Measurements from ENCODE around the gene GPR148. TPM values are rescaled to one million over a fixed set of nuclear protein-coding genes. Genes with fewer than 3 reads are reported as not detected.
"Not testable (repeated sequence)": the region's sequence is repeated elsewhere in the genome, so short reads cannot be mapped to it uniquely, and the experiment has no call there.

GPR148 gene
- total and polyA plus RNA-seq, 2 experiments from 2014 or later = not detected

DNA sequence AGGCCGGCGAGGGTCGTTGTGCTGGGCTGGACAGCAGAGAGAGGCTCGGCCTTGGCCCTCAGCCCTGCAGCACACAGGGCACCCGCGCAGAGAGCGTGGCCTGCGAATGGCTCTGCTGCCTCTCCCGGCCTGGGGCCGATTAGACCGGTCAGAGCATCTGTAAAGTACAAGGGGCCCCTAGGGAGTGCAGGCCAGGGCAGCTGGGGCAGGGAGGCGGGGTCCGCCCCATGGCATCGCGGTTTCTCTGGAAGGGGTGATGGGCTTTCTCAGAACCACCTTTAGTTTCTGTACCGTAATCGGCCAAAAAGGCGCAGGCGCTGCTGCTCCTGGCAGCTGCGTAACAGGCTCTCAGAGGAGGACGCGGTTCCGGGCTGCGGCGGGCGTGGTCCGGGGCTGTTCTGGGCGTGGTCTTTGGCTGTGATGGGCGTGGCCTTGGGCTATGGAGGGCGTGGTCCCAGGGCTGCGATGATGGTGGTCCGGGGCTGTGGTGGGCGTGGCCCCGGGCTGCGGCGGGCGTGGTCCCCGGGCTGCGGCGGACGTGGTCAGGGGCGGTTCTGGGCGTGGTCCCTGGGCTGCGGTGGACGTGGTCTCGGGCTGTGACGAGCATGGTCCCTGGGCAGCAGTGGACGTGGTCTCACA is 1.5 kb upstream of the GPR148 start:
- WGBS, 2 experiments (ENCODE audit: low coverage in 1 of 2, low lambda C conversion rate in 2 of 2, missing lambda C conversion rate in 2 of 2) = 3 to 4% methylated on average over 37 to 42 of the region's 48 CpGs
- in situ Hi-C loops (cut with MboI) = no loop called here
- H3K27ac ChIP-seq = no peak overlapping the region
- peak; percentile 87 for DNase-seq
- H3K9me2 ChIP-seq (ENCODE audit: insufficient read depth) = peaks cover 3% of the 10 kb centered on the region; the same call in 1 of the 2 replicates
- peak overlapping the region; percentile 93 for H2AFZ ChIP-seq
- H3F3A ChIP-seq (ENCODE audit: insufficient read depth) = no peaks in the 10 kb centered on the region
- TF ChIP-seq EZH2 (IDR thresholded peaks at IDR 0.05; ENCODE audit: insufficient read depth, poor library complexity, severe bottlenecking) (no peak), EZH2phosphoT487 (IDR thresholded peaks at IDR 0.05; ENCODE audit: insufficient read depth, low read depth) (no peak)
- peak overlapping the region; percentile 93 for H3K4me2 ChIP-seq (ENCODE audit: unreplicated experiment)
- peak overlapping the region; percentile 70 for H3K4me3 ChIP-seq
- no peaks in the 10 kb centered on the region; the same call in 1 of the 2 replicates for H3K27me3 ChIP-seq (replicated peaks; ENCODE audit: insufficient read depth)
- no peaks in the 10 kb centered on the region for H4K20me1 ChIP-seq (ENCODE audit: insufficient read depth)
- no peaks in the 10 kb centered on the region for H3K36me3 ChIP-seq (ENCODE audit: low read depth)
- peaks cover 8% of the 10 kb centered on the region; the same call in 1 of the 2 replicates for H3K4me1 ChIP-seq (ENCODE audit: insufficient read depth)
- peak overlapping the region; percentile 60 for H3K9ac ChIP-seq
- no peaks in the 10 kb centered on the region for H3K9me3 ChIP-seq (ENCODE audit: low read depth)
- no peaks in the 10 kb centered on the region for H3K79me2 ChIP-seq (ENCODE audit: insufficient read depth)

DNA sequence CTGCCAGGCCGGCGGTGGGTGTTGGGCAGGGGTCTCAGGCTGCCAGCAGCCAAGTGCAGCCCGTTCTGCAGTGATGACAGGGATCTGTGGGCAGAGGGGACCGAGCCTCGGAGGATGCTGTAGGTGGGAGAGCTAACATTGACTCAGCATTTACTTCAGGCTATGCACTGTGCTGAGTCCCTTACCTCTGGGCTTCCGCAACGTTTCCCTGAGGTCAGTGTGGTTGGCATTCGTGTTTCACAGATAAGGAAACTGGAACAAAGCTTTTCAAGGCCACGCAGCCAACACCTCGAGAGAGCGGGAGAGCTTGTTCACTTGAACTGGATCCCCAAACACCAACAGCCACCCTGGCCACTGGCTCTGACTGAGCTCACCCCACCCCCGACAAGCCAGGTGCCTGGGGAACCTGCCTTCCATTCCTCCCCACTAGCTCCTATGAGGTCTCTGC is 839 bp upstream of the GPR148 start:
- no peaks in the 10 kb centered on the region for H3F3A ChIP-seq (ENCODE audit: insufficient read depth)
- H3K9me3 ChIP-seq (ENCODE audit: low read depth) = no peaks in the 10 kb centered on the region
- no peak overlapping the region for H3K27ac ChIP-seq
- in situ Hi-C loops (cut with MboI) = no loop called here
- H3K79me2 ChIP-seq (ENCODE audit: insufficient read depth) = no peaks in the 10 kb centered on the region
- H3K4me1 ChIP-seq (ENCODE audit: insufficient read depth) = peaks cover 8% of the 10 kb centered on the region; the same call in 1 of the 2 replicates
- H2AFZ ChIP-seq = peak overlapping the region; percentile 93; the same call in 1 of the 2 replicates
- H3K4me2 ChIP-seq (ENCODE audit: unreplicated experiment) = peak overlapping the region; percentile 93
- H3K4me3 ChIP-seq = peak overlapping the region; percentile 70; the same call in 1 of the 2 replicates
- no peaks in the 10 kb centered on the region for H3K36me3 ChIP-seq (ENCODE audit: low read depth)
- TF ChIP-seq EZH2phosphoT487 (IDR thresholded peaks at IDR 0.05; ENCODE audit: insufficient read depth, low read depth) = no peak
- TF ChIP-seq EZH2 (IDR thresholded peaks at IDR 0.05; ENCODE audit: insufficient read depth, poor library complexity, severe bottlenecking) = no peak
- DNase-seq = peak; percentile 17
- H4K20me1 ChIP-seq (ENCODE audit: insufficient read depth) = no peaks in the 10 kb centered on the region
- H3K9me2 ChIP-seq (ENCODE audit: insufficient read depth) = peaks cover 3% of the 10 kb centered on the region; the same call in 1 of the 2 replicates
- no peaks in the 10 kb centered on the region; the same call in 1 of the 2 replicates for H3K27me3 ChIP-seq (replicated peaks; ENCODE audit: insufficient read depth)
- 22 to 24% methylated on average over 11 to 12 of the region's 12 CpGs for WGBS, 2 experiments (ENCODE audit: low coverage in 1 of 2, low lambda C conversion rate in 2 of 2, missing lambda C conversion rate in 2 of 2)
- no peak overlapping the region for H3K9ac ChIP-seq

DNA sequence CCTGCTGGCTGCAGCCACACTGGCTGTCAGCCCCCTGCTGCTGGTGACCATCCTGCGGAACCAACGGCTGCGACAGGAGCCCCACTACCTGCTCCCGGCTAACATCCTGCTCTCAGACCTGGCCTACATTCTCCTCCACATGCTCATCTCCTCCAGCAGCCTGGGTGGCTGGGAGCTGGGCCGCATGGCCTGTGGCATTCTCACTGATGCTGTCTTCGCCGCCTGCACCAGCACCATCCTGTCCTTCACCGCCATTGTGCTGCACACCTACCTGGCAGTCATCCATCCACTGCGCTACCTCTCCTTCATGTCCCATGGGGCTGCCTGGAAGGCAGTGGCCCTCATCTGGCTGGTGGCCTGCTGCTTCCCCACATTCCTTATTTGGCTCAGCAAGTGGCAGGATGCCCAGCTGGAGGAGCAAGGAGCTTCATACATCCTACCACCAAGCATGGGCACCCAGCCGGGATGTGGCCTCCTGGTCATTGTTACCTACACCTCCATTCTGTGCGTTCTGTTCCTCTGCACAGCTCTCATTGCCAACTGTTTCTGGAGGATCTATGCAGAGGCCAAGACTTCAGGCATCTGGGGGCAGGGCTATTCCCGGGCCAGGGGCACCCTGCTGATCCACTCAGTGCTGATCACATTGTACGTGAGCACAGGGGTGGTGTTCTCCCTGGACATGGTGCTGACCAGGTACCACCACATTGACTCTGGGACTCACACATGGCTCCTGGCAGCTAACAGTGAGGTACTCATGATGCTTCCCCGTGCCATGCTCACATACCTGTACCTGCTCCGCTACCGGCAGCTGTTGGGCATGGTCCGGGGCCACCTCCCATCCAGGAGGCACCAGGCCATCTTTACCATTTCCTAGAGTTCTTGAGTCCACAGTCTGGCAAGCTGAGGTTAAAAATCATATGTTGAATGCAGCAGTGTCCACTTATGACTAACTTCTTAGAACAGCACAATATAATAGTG is 741 bp downstream of the GPR148 start:
- TF ChIP-seq EZH2phosphoT487 (IDR thresholded peaks at IDR 0.05; ENCODE audit: insufficient read depth, low read depth) (no peak), EZH2 (IDR thresholded peaks at IDR 0.05; ENCODE audit: insufficient read depth, poor library complexity, severe bottlenecking) (no peak)
- Histone ChIP-seq H3K27ac (no peak overlapping the region), H3K4me3 (no peak overlapping the region), H2AFZ (no peak overlapping the region), H3K79me2 (ENCODE audit: insufficient read depth) (no peaks in the 10 kb centered on the region), H3K36me3 (ENCODE audit: low read depth) (no peaks in the 10 kb centered on the region), H3K9me3 (ENCODE audit: low read depth) (no peaks in the 10 kb centered on the region), H4K20me1 (ENCODE audit: insufficient read depth) (no peaks in the 10 kb centered on the region), H3K4me1 (ENCODE audit: insufficient read depth) (peaks cover 8% of the 10 kb centered on the region; the same call in 1 of the 2 replicates), H3K4me2 (ENCODE audit: unreplicated experiment) (no peak overlapping the region), H3K9me2 (ENCODE audit: insufficient read depth) (peaks cover under 1% of the 10 kb centered on the region; the same call in 1 of the 2 replicates), H3K27me3 (replicated peaks; ENCODE audit: insufficient read depth) (no peaks in the 10 kb centered on the region; the same call in 1 of the 2 replicates), H3F3A (ENCODE audit: insufficient read depth) (no peaks in the 10 kb centered on the region), H3K9ac (no peak overlapping the region)
- 80 to 82% methylated on average over 17 of the region's 17 CpGs for WGBS, 2 experiments (ENCODE audit: low coverage in 1 of 2, low lambda C conversion rate in 2 of 2, missing lambda C conversion rate in 2 of 2)
- no peak for DNase-seq
- in situ Hi-C loops (cut with MboI) = no loop called here

DNA sequence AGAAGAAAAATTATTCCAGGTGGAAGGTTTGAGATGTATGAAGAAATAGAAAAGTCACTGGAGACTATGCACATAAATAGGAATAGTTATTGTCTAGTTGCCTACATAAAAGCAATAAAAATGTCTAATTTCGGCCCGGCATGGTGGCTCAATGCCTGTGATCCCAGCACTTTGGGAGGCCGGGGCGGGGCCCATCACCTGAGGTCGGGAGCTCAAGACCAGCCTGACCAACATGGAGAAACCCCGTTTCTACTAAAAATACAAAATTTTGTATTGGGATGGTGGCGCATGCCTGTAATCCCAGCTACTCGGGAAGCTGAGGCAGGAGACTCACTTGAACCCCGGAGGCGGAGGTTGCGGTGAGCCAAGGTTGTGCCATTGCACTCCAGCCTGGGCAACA is 3.4 kb downstream of the GPR148 start:
- H3K79me2 ChIP-seq (ENCODE audit: insufficient read depth); H3F3A ChIP-seq (ENCODE audit: insufficient read depth); H3K9ac ChIP-seq; DNase-seq; H3K27me3 ChIP-seq (replicated peaks; ENCODE audit: insufficient read depth); H4K20me1 ChIP-seq (ENCODE audit: insufficient read depth); H3K9me2 ChIP-seq (ENCODE audit: insufficient read depth); H3K27ac ChIP-seq; H2AFZ ChIP-seq; H3K36me3 ChIP-seq (ENCODE audit: low read depth); in situ Hi-C loops (cut with MboI); H3K4me3 ChIP-seq; H3K9me3 ChIP-seq (ENCODE audit: low read depth); H3K4me2 ChIP-seq (ENCODE audit: unreplicated experiment); H3K4me1 ChIP-seq (ENCODE audit: insufficient read depth): not testable (repeated sequence)
- WGBS, 2 experiments (ENCODE audit: low coverage in 1 of 2, low lambda C conversion rate in 2 of 2, missing lambda C conversion rate in 2 of 2) = 65 to 67% methylated on average over 11 of the region's 11 CpGs

Measured in GM23248 (cell line).